Measurements from ENCODE around the gene ACER1. TPM values are rescaled to one million over a fixed set of nuclear protein-coding genes. Genes with fewer than 3 reads are reported as not detected.

The ACER1 gene
- polyA plus RNA-seq, 1 of the 3 experiments (the other 2 are of a cell fraction) = not detected

- ChIA-PET CTCF (no interaction called here), POLR2A (no interaction called here)
- H3K9me3 ChIP-seq = no peaks in the 10 kb centered on the region
- peaks cover 63% of the 10 kb centered on the region for H3K27me3 ChIP-seq (ENCODE audit: insufficient read depth)
- no peak overlapping the region for H3K4me3 ChIP-seq (ENCODE audit: low read depth in 2 of 2, low read length in 1 of 2)
- no peaks in the 10 kb centered on the region for H3K79me2 ChIP-seq (ENCODE audit: insufficient read depth)
- no peaks in the 10 kb centered on the region for H4K20me1 ChIP-seq (ENCODE audit: insufficient read depth)
- H3F3A ChIP-seq (replicated peaks; ENCODE audit: insufficient read depth) = no peaks in the 10 kb centered on the region
- TF ChIP-seq EZH2phosphoT487 (IDR thresholded peaks at IDR 0.05; ENCODE audit: borderline replicate concordance, low read depth) (no peak), USF1 (IDR thresholded peaks at IDR 0.05; ENCODE audit: borderline replicate concordance, low read depth) (no peak), MAX (IDR thresholded peaks at IDR 0.05; ENCODE audit: low read depth) (no peak), SMC3 (IDR thresholded peaks at IDR 0.05; ENCODE audit: low read depth, low read length) (no peak), PBX3 (IDR thresholded peaks at IDR 0.05) (no peak), USF2 (IDR thresholded peaks at IDR 0.05; ENCODE audit: borderline replicate concordance, low read depth, low read length) (no peak), POLR2AphosphoS5 (IDR thresholded peaks at IDR 0.05; ENCODE audit: low read depth, low read length) (no peak), CHD2 (IDR thresholded peaks at IDR 0.05; ENCODE audit: low read length, partially characterized antibody) (no peak), IRF3 (IDR thresholded peaks at IDR 0.05; ENCODE audit: low read depth, low read length) (no peak)
- no peaks in the 10 kb centered on the region for H3K4me1 ChIP-seq (ENCODE audit: control insufficient read depth in 1 of 2, insufficient read depth in 2 of 2, low read depth in 1 of 2, low read length in 1 of 2)
- no peak overlapping the region for H2AFZ ChIP-seq (ENCODE audit: low read depth)
- H3K4me2 ChIP-seq = no peak overlapping the region
- H3K9me2 ChIP-seq = no peaks in the 10 kb centered on the region
- WGBS (ENCODE audit: low lambda C conversion rate) = 16% methylated on average over 2 of the region's 4 CpGs
- no peaks in the 10 kb centered on the region for H3K36me3 ChIP-seq (replicated peaks in 1 of 2; ENCODE audit: control insufficient read depth in 1 of 2, insufficient read depth in 2 of 2, low read length in 1 of 2)
- H3K9ac ChIP-seq = no peak overlapping the region
- H3K27ac ChIP-seq (ENCODE audit: low read depth in 2 of 2, low read length in 1 of 2) = no peak overlapping the region
- DNase-seq = no peak
Observed at GRCh38 chr19:6324757-6325156, 8.7 kb downstream of the ACER1 start.

GRCh38 chr19:6322284-6322683, 11.1 kb downstream of the ACER1 start:
- 0% methylated on average over 3 of the region's 3 CpGs for WGBS (ENCODE audit: low lambda C conversion rate)
- Histone ChIP-seq H2AFZ (ENCODE audit: low read depth) (no peak overlapping the region), H3K27ac (ENCODE audit: low read depth in 2 of 2, low read length in 1 of 2) (no peak overlapping the region), H3K9me2 (no peaks in the 10 kb centered on the region), H3F3A (replicated peaks; ENCODE audit: insufficient read depth) (no peaks in the 10 kb centered on the region), H3K9ac (no peak overlapping the region), H4K20me1 (ENCODE audit: insufficient read depth) (no peaks in the 10 kb centered on the region), H3K4me2 (no peak overlapping the region), H3K4me1 (ENCODE audit: control insufficient read depth in 1 of 2, insufficient read depth in 2 of 2, low read depth in 1 of 2, low read length in 1 of 2) (no peaks in the 10 kb centered on the region), H3K79me2 (ENCODE audit: insufficient read depth) (no peaks in the 10 kb centered on the region), H3K36me3 (replicated peaks in 1 of 2; ENCODE audit: control insufficient read depth in 1 of 2, insufficient read depth in 2 of 2, low read length in 1 of 2) (no peaks in the 10 kb centered on the region), H3K9me3 (no peaks in the 10 kb centered on the region), H3K27me3 (ENCODE audit: insufficient read depth) (peaks cover 63% of the 10 kb centered on the region), H3K4me3 (ENCODE audit: low read depth in 2 of 2, low read length in 1 of 2) (no peak overlapping the region)
- no peak for DNase-seq
- CTCF ChIA-PET = no interaction called here
- POLR2A ChIA-PET = no interaction called here
- TF ChIP-seq RAD21 (IDR thresholded peaks at IDR 0.05; ENCODE audit: low read length) (no peak), SIN3A (IDR thresholded peaks at IDR 0.05; ENCODE audit: borderline replicate concordance, low read depth, low read length) (no peak), FOSL2 (IDR thresholded peaks at IDR 0.05; ENCODE audit: borderline replicate concordance, low read depth) (no peak), SMC3 (IDR thresholded peaks at IDR 0.05; ENCODE audit: low read depth, low read length) (no peak), CHD2 (IDR thresholded peaks at IDR 0.05; ENCODE audit: low read length, partially characterized antibody) (no peak), USF2 (IDR thresholded peaks at IDR 0.05; ENCODE audit: borderline replicate concordance, low read depth, low read length) (no peak), RCOR1 (IDR thresholded peaks at IDR 0.05; ENCODE audit: low read length) (no peak), POLR2AphosphoS5 (IDR thresholded peaks at IDR 0.05; ENCODE audit: low read depth, low read length) (no peak), JUND (IDR thresholded peaks at IDR 0.05) (no peak), CTCF (IDR thresholded peaks at IDR 0.05) (no peak), PBX3 (IDR thresholded peaks at IDR 0.05) (no peak), RXRA (IDR thresholded peaks at IDR 0.05; ENCODE audit: borderline replicate concordance, low read depth) (no peak), YY1 (IDR thresholded peaks at IDR 0.05; ENCODE audit: low read depth) (no peak), GABPA (IDR thresholded peaks at IDR 0.05; ENCODE audit: low read depth) (no peak), FOXM1 (IDR thresholded peaks at IDR 0.05; ENCODE audit: low read depth) (no peak)

All from SK-N-SH (cell line).